HCT116 (cell line): ENCODE data around the gene LCLAT1. TPM values are rescaled to one million over a fixed set of nuclear protein-coding genes. Genes with fewer than 3 reads are reported as not detected.

Experiments used
- ATAC-seq: fragments of 200-7000 bp; cut with Tn5 transposase; 2 replicates; pipeline ENCODE4 v1.9.1; 2020; ENCODE audit warnings: mild to moderate bottlenecking, moderate library complexity
- BruUV-seq: library from RNA; stranded (reverse); fragments of 400-500 nt; replicated peaks from 2 replicates; lab custom pipeline; 2021; lab: Mats Ljungman, UMichigan
- CTCF ChIA-PET: fragments of 300-600 bp; sonication (Branson Sonifier 250); formaldehyde crosslinking; loops from one replicate; lab custom pipeline; 2021; ENCODE audit warnings: antibody characterized with exemption; lab: Charles Lee
- POLR2A ChIA-PET: fragments of 300-600, 350-600 bp; sonication (Branson Sonifier 250); formaldehyde crosslinking; loops from one replicate; lab custom pipeline; 2021; ENCODE audit warnings: antibody characterized with exemption; lab: Charles Lee
- RAD21 ChIA-PET, 2 experiments: fragments of 300-600 bp; sonication (Branson Sonifier 250); formaldehyde crosslinking; loops; one replicate each; lab custom pipeline; 2023; ENCODE audit warnings: low total read pairs in 2 of 2; ENCODE audit not compliant: uncharacterized antibody in 2 of 2, unreplicated experiment in 2 of 2, low non-redundant PET in 1 of 2; lab: Charles Lee
- DNase-seq: peaks from one replicate; pipeline ENCODE4 v3.0.0-alpha.2; 2010; ENCODE audit warnings: low read depth, low spot score
- H2AFZ ChIP-seq: fragments of 200-600 bp; shearing (Covaris generic), sonication (generic); 2 replicates; pipeline ENCODE4 v1.6.1; 2017; ENCODE audit warnings: low read depth, mixed run types, mixed read lengths, antibody characterized with exemption, low read length; ENCODE audit not compliant: poor library complexity, severe bottlenecking
- H3K27ac ChIP-seq: 2 replicates; pipeline ENCODE4 v1.5.1; 2012; ENCODE audit warnings: low read depth, low read length
- H3K27me3 ChIP-seq: fragments of 200-600 bp; sonication (generic); 2 replicates; pipeline ENCODE4 v1.6.1; 2016; ENCODE audit warnings: mixed run types, low read length, mixed read lengths; ENCODE audit not compliant: insufficient read depth
- H3K36me3 ChIP-seq, 2 experiments: fragments of 200-500 bp in 1 of 2; fragments of 200-600 bp in 1 of 2; sonication (Bioruptor generic) in 1 of 2; sonication (generic) in 1 of 2; 2 replicates each; pipeline versions ENCODE4 v1.5.1 to v1.6.1; 2014 to 2016; ENCODE audit warnings: low read length in 2 of 2, inconsistent platforms in 1 of 2, mixed read lengths in 1 of 2, mixed run types in 1 of 2; ENCODE audit not compliant: insufficient read depth in 2 of 2, control insufficient read depth in 1 of 2
- H3K4me1 ChIP-seq, 2 experiments: fragments of 200-600 bp in 1 of 2; sonication (generic) in 1 of 2; 2 replicates each; pipeline versions ENCODE4 v1.5.1 to v1.6.1; 2012 to 2017; ENCODE audit warnings: low read length in 2 of 2, inconsistent platforms in 1 of 2, mild to moderate bottlenecking in 1 of 2, mixed read lengths in 1 of 2, mixed run types in 1 of 2, moderate library complexity in 1 of 2; ENCODE audit not compliant: insufficient read depth in 2 of 2, control insufficient read depth in 1 of 2
- H3K4me2 ChIP-seq: fragments of 200-600 bp; sonication (generic); 2 replicates; pipeline ENCODE4 v1.6.1; 2017; ENCODE audit warnings: mixed run types, low read length, mixed read lengths
- H3K4me3 ChIP-seq, 2 experiments: fragments of 200-600 bp in 1 of 2; sonication (generic) in 1 of 2; replicated peaks in 1 of 2; 2 replicates each; pipeline ENCODE4 v1.5.1; 2011 to 2016; ENCODE audit warnings: low read length in 2 of 2, control low read depth in 1 of 2, low read depth in 1 of 2, mild to moderate bottlenecking in 1 of 2, mixed read lengths in 1 of 2, mixed run types in 1 of 2
- H3K79me2 ChIP-seq: fragments of 200-600 bp; sonication (generic); 2 replicates; pipeline ENCODE4 v1.6.1; 2017; ENCODE audit warnings: mild to moderate bottlenecking, mixed run types, low read length, moderate library complexity, mixed read lengths; ENCODE audit not compliant: insufficient read depth
- H3K9ac ChIP-seq: fragments of 200-600 bp; sonication (generic); 2 replicates; pipeline ENCODE4 v1.6.1; 2016; ENCODE audit warnings: low read length, mixed read lengths
- H3K9me2 ChIP-seq: fragments of 200-600 bp; sonication (generic), shearing (Covaris generic); 2 replicates; pipeline ENCODE4 v1.6.1; 2017; ENCODE audit warnings: mixed run types, mild to moderate bottlenecking, moderate library complexity; ENCODE audit not compliant: insufficient read depth
- H3K9me3 ChIP-seq, 2 experiments: fragments of 200-500 bp in 1 of 2; fragments of 200-600 bp in 1 of 2; sonication (Bioruptor generic) in 1 of 2; sonication (generic) in 1 of 2; 2 replicates each; pipeline ENCODE4 v1.6.1; 2014 to 2017; ENCODE audit warnings: low read length in 2 of 2, mixed read lengths in 2 of 2, inconsistent platforms in 1 of 2, low read depth in 1 of 2, mild to moderate bottlenecking in 1 of 2, mixed run types in 1 of 2, moderate library complexity in 1 of 2; ENCODE audit not compliant: control insufficient read depth in 1 of 2, insufficient read depth in 1 of 2
- H4K20me1 ChIP-seq: fragments of 200-600 bp; sonication (generic), shearing (Covaris generic); 2 replicates; pipeline ENCODE4 v1.6.1; 2017; ENCODE audit warnings: mixed run types, mild to moderate bottlenecking, moderate library complexity; ENCODE audit not compliant: insufficient read depth
- CTCF ChIP-seq, 3 experiments: fragments of 200-600 bp in 1 of 3; sonication (generic) in 1 of 3; IDR thresholded peaks in 2 of 3; conservative IDR thresholded peaks in 1 of 3; 2 replicates each; pipeline ENCODE4 v1.5.1; 2012 to 2017; ENCODE audit warnings: low read depth in 2 of 3, low read length in 2 of 3, antibody characterized with exemption in 1 of 3, borderline replicate concordance in 1 of 3, control low read depth in 1 of 3, mild to moderate bottlenecking in 1 of 3, mixed read lengths in 1 of 3, mixed run types in 1 of 3, moderate library complexity in 1 of 3; ENCODE audit not compliant: insufficient read depth in 1 of 3
- EZH2phosphoT487 ChIP-seq: fragments of 200-600 bp; IDR thresholded peaks from 2 replicates; pipeline ENCODE4 v1.6.1; 2018; ENCODE audit warnings: antibody characterized with exemption, borderline replicate concordance
- JUND ChIP-seq: IDR thresholded peaks from 2 replicates; pipeline ENCODE4 v1.6.1; 2012
- MAX ChIP-seq: IDR thresholded peaks from 2 replicates; pipeline ENCODE4 v1.6.1; 2012
- POLR2A ChIP-seq: IDR thresholded peaks from 2 replicates; pipeline ENCODE4 v1.7.0; 2011; ENCODE audit warnings: borderline replicate concordance; ENCODE audit not compliant: insufficient read depth, insufficient read length; ENCODE audit errors: extremely low read depth
- POLR2AphosphoS5 ChIP-seq: IDR thresholded peaks from 2 replicates; pipeline ENCODE4 v1.6.1; 2011; ENCODE audit warnings: mild to moderate bottlenecking, low read depth, low read length, moderate library complexity
- RAD21 ChIP-seq: IDR thresholded peaks from 2 replicates; pipeline ENCODE4 v1.6.1; 2012; ENCODE audit warnings: low read depth, mild to moderate bottlenecking
- REST ChIP-seq: IDR thresholded peaks from 2 replicates; pipeline ENCODE4 v1.6.1; 2012; ENCODE audit warnings: low read depth
- SIN3A ChIP-seq: IDR thresholded peaks from 2 replicates; pipeline ENCODE4 v1.6.1; 2012; ENCODE audit warnings: low read depth
- SP1 ChIP-seq: IDR thresholded peaks from 2 replicates; pipeline ENCODE4 v1.6.1; 2012; ENCODE audit warnings: low read depth
- SRF ChIP-seq: IDR thresholded peaks from 2 replicates; pipeline ENCODE4 v1.6.1; 2012; ENCODE audit warnings: low read depth
- YY1 ChIP-seq: IDR thresholded peaks from 2 replicates; pipeline ENCODE4 v1.6.1; 2011; ENCODE audit warnings: low read length, low read depth, moderate library complexity, mild to moderate bottlenecking; ENCODE audit not compliant: insufficient replicate concordance; ENCODE audit errors: extremely low read depth
- ZBTB33 ChIP-seq: IDR thresholded peaks from 2 replicates; pipeline ENCODE4 v1.6.1; 2011; ENCODE audit warnings: mild to moderate bottlenecking, low read length, moderate library complexity; ENCODE audit not compliant: insufficient replicate concordance; ENCODE audit errors: extremely low read depth
- ZFX ChIP-seq: fragments of 450-650 bp; IDR thresholded peaks from 2 replicates; pipeline ENCODE4 v1.6.1; 2017
- ZNF274 ChIP-seq: fragments of 200-500 bp; sonication (Bioruptor generic); IDR thresholded peaks from 2 replicates; pipeline ENCODE4 v1.6.1; 2014; ENCODE audit warnings: mild to moderate bottlenecking, low read depth, low read length, inconsistent platforms
- intact Hi-C: fragments of 100-400 bp; cut with micrococcal nuclease; formaldehyde crosslinking; loops from 2 replicates; pipeline ENCODE4 v1.10.0; 2022
- total RNA-seq: library from RNA; stranded (reverse); gene quantifications from one replicate; pipeline ENCODE4 v1.2.1, GENCODE V29; 2021; ENCODE audit not compliant: unreplicated experiment

LCLAT1 gene
- total RNA-seq, 1 experiment from 2014 or later: 36.2 TPM

- ChIA-PET RAD21 (no interaction called here), POLR2A (no interaction called here)
- H3K36me3 ChIP-seq: no peaks in the 10 kb centered on the region
- no peaks in the 10 kb centered on the region for H3K9me3 ChIP-seq
- no peak for TF ChIP-seq SP1
- no peak for TF ChIP-seq JUND
- TF ChIP-seq SRF: no peak
- no peak for TF ChIP-seq ZNF274
- no peak for TF ChIP-seq REST
- TF ChIP-seq ZFX: no peak
- no peak for TF ChIP-seq CTCF (IDR thresholded peaks at IDR 0.05 in 2 of 3, conservative IDR thresholded peaks at IDR 0.05 in 1 of 3; ENCODE audit: borderline replicate concordance in 1 of 3, insufficient read depth in 1 of 3, low read depth in 2 of 3, low read length in 2 of 3)
- TF ChIP-seq RAD21: no peak
- TF ChIP-seq MAX: no peak
- no peak for TF ChIP-seq POLR2A
- no peak for TF ChIP-seq EZH2phosphoT487
- no peak for TF ChIP-seq POLR2AphosphoS5
- no peak for TF ChIP-seq ZBTB33
- TF ChIP-seq YY1: no peak
- TF ChIP-seq SIN3A: no peak
- TF ChIP-seq, all 23 proteins: peak for 0
- Histone ChIP-seq H3K79me2 (peaks cover 78% of the 10 kb centered on the region), H3K4me2 (no peak overlapping the region), H3K9me2 (no peaks in the 10 kb centered on the region), H2AFZ (no peak overlapping the region), H3K4me3 (no peak overlapping the region), H3K9ac (no peak overlapping the region), H3K4me1 (no peaks in the 10 kb centered on the region), H3K27ac (no peak overlapping the region), H3K27me3 (no peaks in the 10 kb centered on the region), H4K20me1 (no peaks in the 10 kb centered on the region)
- CTCF ChIA-PET: interaction anchor here (0.8 kb wide), 1 partner anchor 299 kb away, joined by 3 read pairs; no protein-coding TSS in a partner anchor
- DNase-seq: no peak
- ATAC-seq: no peak
- intact Hi-C loops: no loop called here
- BruUV-seq: no TSS peak
Observed at GRCh38 chr2:30464544-30465170, 17.6 kb downstream of the LCLAT1 start.
